Retina (tissue), 1 donor: ENCODE measurements around the gene CUL2.
A peak's percentile ranks its signal among the peaks of the same experiment; 100 is the strongest.
"Not testable (repeated sequence)": the region's sequence is repeated elsewhere in the genome, so short reads cannot be mapped to it uniquely, and the experiment has no call there.

ENCODE experiments used
- DNase-seq: peaks from one replicate; pipeline ENCODE4 v3.0.0-alpha.2; 2016

CUL2 gene

DNA sequence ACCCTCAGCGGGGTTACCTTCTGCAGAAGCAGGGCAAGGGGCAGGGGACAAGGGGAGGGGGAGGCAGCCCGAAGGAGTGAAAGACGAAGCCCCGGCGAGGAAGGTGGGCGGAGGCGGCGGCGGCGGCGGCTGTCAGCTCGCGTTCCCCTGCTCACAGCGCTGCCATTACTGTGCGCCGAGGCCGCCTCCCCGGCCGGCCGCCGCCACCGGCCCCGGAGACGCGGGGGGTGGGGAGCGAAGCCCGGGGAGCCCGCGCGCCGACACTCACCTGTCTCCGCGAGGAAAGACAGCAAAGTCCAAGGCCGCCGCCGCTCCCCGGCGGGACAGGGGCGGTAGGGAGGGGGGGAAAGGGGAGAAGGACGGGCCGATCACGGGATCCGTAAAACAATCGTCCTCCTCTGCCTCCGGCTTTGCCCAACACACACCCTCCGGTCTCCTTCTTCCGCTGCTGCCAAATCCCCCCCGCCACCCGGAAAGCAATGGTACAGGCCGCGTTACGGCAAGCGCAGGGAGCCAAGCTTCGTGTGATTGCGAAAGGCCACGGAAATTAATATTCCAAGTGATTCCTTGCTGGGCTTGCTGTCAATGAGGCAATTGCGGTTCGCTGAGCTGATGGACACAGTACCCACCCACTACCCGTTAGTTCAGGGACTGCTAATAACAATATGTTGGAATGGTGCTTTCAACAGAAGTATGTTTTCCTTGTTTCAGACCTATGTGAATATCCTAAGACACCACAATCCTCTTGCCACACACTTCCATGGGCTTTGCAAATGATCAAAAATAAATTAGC lies at the start of gene CUL2:
TSS of gene CUL2 (minus strand) at position 180 of the 793 bp plus-strand sequence. CDS start 19,024 bp downstream, outside the sequence.
- peak; percentile 97 for DNase-seq

DNA sequence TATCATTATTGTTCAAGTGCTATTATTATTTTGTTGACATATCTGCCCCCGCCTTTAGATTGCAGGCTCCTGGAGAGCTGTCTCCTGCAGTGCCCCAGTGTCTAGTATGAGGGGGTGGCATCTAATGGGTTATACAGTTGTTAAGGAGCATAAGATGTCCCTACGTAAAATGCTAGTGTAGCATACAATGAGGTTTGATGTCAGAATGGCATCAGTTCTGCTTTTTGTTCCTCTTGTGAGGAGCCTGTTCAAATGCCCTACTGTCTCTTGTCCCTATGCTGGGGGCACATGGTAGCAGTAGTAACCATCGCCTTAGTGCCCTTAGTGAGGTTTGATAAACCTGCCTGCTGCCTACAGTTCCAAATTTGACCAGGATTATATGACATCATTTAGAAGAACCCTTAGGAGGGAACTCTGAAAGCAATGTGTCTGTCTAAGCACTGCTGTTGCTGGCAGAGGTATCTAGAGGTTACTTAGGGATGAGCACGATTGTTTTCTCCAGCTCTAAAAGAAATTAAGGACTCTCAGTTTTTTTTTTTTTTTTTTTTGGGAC lies 46.2 kb upstream of the CUL2 start:
- DNase-seq: no peak

DNA sequence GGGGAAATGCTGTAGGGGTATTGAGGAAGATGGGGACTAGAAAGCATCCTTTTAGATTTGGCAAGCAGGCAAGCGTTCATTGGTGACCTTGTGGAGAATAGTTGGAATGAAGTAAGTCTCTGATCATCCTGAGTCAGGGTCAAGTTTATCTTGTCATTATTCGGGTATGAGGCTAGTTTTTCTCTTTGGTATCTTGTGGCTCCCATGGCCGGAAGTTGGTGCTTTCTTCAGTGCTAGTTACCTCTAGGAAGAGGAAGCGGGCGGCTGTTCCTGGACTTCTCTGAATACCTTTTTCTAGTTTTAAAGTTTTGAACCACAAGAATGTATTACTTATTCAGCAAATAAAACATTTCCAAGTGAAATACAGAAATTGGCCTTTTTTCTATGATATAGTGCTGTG lies 45.7 kb upstream of the CUL2 start:
- DNase-seq: no peak

DNA sequence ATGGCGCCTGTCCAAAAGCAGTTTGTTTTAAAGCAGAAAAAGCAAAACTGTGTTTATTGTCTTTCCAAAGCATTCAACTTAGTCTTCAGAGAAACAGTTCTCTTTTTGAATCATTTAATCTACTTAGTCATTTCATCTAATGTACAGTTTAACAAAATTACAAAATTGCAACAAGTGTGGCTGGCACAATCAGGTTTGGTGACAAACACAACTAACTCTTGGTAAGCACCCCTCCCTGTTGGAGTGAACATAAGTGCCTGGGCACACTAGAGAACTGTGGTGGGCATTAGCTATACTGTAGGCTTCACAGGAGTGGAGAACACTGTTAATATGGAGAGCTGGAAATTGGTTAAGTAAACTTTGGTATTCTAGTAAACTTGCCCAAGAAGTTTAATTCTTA lies 43.4 kb upstream of the CUL2 start:
- DNase-seq: no peak

DNA sequence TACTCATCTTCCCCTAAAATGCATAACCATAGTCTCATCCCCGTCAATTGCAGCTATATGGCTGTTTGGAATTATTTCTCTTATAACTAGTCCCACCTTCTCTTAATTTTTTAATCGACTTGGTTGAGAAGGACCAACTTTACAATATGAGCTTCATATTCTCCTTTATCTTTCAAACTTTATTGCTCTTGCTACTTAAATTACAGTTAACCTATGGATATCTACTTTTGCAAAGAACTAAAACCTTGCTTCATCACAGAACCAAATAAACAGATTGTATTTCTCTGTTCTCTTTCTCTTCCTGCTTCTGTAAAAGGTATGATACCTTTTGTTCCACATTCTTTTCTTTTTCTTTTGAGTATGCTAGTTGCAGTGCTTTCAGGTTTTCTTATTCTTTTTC lies 42.6 kb upstream of the CUL2 start:
- no peak for DNase-seq

DNA sequence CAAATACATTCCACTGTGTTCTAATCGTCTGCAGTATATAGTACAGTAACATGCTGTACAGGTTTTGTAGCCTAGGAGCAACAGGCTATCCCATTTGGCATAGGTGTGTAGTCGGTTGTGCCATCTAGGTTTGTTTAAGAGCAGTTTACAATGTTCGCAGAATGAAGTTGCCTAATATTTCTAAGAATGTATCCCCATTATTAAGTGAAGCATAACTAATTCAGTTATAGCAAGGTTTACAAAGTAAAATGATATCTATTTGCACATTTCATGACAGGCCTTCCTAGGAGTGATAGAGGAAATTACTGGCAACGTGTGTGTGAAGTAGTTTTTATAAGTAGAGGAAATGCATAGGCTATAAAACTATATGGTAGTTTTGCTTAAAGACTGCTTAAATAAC lies 40.5 kb upstream of the CUL2 start:
- DNase-seq: no peak

DNA sequence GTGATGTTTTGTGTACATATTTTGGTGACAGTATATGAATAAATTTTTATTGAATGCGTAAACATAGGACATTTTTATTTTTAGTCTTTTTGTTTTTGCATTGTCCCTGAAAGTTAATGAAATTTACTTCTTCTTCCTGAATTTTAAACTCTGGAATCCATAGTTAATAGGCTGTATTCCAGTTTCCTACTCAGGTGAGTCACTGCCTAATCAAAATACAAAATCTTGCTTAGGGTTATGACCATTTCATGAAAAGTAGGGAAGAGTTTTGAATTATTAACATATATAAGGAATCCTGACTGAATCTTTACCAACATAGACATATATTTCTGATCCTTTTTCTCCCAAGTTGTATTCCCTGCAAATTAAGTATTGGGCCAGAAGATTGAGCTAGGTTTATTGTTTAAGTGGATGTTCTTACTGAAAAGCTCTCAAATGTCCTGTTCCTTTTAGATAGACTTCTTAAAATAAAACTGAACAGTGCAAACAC lies 39.1 kb upstream of the CUL2 start:
- no peak for DNase-seq

DNA sequence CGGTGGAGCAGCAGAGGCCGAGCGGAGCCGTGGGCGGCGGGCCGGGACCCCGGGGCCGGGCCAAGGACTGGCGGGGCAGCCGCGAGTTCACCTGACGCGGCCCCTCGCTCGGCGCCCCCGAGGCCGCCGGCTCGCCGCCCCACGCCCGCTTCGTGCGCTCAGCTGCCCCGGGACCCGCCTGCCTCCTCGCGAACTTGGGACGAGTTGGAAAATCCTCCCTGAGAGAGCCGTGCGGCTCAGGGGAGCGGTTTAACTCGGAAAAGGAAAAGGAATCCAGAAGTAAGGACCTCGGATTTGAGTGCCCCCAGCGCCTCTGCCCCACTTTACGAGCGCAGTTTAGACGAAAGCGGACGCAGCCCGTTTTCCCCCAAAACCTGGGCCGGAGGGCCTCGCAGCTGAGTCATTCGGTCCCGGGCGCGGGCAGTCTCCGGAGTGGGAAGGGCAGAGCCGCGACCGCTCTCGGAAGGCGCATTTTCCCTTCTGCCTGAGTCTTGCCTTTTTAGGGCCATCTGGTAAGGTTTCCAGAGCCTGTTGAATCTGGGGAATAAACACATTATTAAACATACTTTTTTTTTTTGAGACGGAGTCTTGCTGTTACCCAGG lies 37.2 kb upstream of the CUL2 start:
- DNase-seq: peak; percentile 81

DNA sequence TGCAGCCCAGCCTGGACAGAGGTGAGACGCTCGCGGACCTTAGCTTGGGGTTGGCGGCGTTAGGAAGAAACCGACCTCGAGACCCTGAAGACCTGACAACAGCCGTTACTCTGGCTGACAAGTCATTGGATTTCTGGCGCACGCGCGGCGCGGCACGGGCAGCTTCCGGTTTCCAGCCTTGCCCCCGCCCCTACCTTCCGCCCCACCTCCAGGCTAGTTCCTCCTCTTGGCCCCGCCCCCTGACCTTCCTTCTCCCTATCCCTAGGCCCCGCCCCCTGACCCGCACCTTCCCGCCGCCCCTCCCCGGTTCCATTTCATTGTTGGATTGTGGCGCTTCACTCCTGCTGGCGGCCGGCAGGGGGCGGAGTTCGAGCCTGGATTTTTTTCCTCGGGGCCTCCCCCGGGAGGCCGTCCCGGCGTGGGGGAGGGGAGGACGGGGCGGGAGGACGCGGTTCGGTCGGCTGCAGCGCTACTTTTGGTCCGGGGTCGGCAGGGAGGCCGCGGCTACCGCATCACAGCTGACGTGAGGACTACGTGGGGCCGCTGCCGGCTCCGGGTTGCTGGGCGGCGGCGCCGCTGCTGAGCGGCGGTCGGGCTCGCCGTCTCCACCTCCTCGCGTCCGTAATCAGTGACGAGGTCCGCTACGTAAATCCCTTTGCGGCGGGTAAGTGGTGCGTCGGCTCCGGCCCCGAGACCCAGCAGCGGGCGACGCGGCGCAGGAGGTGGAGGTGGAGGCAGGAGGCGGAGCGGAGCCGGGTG lies 36.6 kb upstream of the CUL2 start, which contains the start of gene CREM:
TSS of gene CREM (plus strand) at position 317 of the 759 bp plus-strand sequence. CDS start 10,990 bp downstream, outside the sequence.
- peak; percentile 96 for DNase-seq

DNA sequence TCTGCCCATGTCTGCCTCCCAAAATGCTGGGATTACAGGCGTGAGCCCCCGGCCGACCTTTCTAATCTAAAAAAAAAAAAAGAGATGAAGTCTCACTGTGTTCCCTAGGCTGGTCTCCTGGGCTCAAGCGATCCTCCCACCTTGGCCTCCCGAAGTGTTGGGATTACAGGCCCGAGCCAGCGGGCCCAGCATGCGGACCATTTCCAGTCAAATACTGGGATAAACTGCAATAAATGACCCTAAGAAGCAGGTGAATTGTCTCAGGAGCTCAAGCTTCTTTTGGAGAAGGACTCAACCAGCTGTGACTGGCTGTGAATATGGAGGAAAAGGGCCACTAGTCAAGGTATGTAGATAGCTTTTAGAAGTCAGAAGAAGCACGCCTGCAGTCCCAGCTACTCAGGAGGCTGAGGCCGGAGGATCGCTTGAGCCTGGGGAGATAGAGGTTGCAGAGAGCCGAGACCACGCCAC lies 36.0 kb upstream of the CUL2 start:
- DNase-seq: no peak

DNA sequence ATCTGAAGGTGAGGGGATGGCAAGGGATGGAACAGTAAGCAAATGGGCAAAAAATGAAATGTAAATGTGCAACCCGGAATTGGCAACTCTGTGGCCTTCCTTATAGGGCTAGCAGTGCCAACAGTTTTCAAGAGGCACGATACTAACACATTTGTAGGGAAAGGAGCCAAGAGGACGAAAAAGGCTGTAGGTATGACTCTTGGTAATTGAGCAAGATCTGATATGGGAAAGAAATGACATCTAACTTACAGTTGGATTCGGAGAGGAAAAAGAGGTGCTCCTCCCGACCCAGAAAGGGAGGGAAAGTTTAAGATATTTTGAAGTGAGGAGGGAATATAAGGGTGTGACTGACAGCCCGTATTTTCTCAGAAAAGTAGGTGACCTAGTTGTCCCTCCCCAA lies 34.4 kb upstream of the CUL2 start:
- DNase-seq: no peak

DNA sequence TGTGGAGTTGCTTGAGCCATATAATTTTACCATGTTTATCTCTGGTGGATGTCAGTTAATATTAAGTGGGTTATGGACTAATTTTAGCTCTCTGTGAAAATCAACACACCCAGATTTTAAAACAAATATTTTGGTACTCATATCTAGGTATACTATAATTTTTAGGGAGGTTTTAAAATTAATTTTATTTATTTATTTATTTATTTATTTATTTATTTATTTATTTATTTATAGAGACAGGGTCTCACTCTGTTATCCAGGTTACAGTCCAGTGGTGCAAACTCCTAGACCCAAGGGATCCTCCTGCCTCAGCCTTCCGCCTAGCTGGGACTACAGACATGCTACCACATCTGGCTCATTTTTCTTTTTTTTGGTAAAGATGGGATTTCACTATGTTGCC lies 29.2 kb upstream of the CUL2 start:
- no peak for DNase-seq

DNA sequence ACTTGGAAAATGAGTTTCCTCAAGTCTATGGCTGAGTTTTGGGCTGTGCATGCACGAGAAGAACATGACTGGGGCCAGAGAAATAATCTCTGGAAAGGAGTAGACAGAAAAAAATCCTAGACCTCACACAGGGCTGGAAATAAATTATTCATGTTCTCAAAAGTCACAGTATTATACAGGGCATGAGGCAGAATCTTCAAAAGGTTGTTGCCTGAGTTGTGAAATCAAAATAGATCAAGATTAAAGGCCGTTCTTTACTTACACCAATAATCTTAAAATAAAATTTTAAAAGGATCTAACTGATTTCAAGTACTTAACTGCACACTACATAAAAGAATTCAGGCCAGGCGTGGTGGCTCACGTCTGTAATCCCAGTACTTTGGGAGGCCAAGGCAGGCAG lies 22.4 kb upstream of the CUL2 start:
- no peak for DNase-seq

DNA sequence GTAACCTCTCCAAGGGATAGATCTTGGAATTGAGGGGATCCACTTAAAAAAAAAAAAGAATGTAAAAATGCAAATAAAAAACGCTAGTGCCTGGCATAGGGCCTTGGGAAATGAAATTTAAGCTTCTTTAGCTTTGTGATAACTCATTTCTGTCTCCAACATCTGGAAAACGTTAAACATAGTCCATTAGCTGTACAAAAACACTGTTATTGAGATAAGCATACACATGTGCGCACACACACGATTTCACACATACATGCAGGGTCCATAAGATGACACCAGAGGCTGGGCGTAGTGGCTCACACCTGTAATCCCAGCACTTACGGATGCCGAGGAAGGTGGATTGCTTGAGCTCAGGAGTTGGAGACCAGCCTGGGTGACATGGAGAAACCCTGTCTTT lies 13.7 kb upstream of the CUL2 start:
- no peak for DNase-seq

DNA sequence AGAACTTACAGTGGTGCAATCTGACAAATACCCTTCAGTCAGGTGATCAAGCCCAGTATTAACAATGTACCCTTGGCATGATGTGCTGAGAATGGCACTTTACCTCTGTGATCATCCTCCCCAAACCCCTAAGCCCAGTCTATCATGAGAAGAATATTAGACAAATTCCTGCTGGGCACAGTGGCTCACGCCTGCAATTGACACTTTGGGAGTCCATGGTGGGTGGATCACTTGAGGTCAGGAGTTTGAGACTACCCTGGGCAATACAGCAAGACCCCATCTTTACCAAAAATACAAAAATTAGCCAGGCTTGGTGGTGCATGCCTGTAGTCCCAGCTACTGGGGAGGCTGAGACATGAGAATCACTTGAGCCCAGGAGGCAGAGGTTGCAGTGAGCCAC lies 7.4 kb upstream of the CUL2 start:
- DNase-seq: no peak

DNA sequence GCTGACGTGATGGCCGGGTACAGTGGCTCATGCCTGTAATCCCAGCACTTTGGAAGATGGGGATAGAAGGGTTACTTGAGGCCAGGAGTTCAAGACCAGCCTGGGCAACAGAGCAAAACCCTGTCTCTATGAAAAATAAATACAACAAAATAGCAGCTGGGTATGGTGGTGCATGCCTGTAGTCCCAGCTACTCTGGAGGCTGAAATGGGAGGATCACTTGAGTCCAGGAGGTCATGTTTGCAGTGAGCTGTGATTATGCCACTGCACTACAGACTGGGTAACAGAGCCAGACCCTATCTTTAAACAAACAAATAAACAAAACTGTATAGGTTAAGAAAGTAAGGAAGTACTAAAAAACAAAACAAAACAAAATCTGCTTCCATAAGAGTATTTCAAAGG lies 6.2 kb upstream of the CUL2 start:
- no peak for DNase-seq

DNA sequence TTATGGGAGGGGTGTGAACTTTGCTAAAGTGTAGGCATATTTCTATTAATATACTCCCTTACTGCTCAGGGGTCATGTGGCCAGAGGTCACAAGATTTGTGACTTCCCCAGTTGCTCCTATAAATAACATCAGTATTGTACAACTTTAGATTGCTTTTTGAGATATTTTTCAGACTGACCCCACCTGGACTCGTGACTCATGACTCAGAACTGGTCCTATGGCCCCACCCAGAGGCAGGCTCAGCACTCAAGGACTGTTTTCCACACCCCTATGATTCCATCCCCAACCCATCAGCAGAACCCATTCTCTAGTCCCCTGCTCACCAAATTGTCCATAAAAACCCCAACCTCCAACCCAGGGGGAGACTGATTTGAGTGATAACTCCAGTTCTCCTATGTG lies 2.7 kb upstream of the CUL2 start:
- no peak for DNase-seq

DNA sequence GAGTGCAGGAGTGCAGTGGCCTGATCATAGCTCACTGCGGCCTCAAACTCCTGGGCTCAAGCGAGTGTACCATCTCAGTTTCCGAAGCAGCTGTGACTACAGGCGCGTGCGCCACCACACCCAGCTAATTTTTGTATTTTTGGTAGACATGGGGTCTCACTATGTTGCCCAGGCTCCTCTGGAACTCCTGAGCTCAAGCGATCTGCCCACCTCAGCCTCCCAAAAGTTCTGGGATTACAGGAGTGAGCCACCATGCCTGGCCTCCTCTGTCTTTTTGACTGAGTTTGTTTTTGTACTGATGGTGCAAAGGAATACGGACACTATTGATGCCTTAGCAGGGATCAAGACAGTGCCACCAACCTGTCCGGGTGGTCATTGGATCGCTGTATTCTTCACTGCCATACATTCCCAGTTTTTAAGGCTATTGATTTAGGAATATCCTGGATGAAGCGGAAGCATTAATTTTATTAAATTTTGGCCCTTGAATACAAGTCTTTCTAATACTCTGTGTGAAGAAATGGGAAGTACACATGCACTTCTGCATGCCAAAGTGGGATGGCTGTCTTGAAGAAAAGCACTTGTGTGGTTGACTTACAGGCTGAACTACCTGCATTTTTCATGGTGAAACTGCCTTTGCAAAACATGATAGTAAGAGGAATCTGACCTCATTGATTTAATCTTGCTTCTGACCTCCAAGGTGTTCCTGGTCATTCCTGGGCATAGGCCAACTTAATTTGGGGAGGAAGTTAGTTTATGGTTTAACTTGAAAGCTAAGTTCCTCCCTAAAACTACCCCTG lies 2.1 kb upstream of the CUL2 start:
- no peak for DNase-seq

DNA sequence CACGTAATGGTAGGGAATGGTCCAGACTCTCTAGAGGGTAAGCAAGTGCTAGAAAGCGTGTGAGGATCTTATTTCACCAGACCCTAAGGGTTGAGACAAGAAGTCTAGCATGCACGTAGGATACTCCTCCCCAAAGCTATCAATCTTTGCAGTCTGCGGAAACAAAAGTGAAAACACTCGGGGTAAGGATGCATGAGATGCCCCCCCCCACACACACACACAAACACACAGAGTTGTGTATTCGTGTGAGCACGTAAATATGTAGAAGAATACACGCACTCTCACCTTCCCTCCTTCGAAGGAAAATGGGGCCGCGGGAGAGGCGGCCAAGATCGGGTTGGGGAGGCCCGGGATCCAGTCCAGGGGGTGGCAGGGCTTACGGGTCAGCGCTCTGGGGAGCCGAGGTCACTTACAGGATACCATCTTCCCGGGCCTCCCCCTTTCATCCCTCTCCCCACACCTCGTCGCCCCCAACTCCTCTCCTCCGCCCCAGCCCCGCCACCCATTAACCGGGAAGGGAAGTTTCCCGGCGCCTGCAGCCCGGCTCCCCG lies 455 bp downstream of the CUL2 start:
- no peak for DNase-seq

DNA sequence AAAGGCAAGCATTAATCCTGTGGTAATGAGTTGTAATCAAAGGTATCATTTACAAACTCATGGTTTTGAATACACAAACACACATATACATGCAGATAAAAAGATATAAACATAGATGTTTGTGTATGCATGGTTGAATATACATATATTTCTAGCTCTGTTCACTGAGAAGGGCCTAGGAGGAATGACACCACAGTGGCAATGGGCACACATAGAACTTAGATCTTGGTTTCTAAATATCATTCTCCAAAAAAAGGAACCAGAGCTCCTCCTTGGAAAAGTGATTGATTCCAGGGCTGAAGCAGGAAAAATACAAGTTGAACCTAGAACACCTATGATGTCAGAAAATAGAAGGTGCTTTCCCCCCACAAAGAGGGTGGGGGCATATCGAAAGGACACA lies 6.9 kb downstream of the CUL2 start:
- no peak for DNase-seq

DNA sequence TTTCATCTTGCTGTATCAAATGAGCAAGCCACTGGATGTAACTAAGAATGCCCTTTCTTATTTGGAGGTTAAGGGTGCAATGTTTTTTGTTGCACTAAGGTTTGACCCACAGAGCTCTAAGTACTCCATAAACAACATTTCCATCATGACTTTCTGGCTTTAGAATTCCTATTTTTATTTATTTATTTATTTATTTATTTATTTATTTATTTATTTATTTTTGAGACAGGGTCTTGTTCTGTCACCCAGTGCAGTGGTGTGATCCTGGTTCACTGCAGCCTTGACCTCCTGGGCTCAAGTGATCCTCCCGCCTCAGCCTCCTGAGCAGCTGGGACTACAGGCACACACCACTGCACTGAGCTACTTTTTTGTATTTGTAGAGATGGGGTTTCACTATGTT lies 9.9 kb downstream of the CUL2 start:
- DNase-seq: not testable (repeated sequence)

DNA sequence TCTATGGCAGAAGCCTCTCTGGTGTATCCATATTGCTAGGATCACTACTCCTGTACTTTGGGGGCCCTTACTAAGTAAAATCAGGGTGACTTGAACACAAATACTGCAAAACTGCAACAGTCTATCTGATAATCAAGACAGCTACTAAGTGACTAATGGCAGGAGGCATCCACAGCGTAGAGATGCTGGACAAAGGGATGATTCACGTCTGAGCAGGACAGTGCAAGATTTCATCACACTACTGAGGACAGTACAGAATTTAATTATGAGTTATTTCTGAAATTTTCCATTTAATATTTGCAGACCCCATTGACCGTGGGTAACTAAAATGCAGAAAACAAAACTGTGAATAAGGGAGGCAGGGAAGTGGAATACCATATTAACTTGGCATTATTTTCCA lies 10.4 kb downstream of the CUL2 start:
- DNase-seq: no peak
